ENCODE measurements around the gene RTKN.

RTKN gene

DNA sequence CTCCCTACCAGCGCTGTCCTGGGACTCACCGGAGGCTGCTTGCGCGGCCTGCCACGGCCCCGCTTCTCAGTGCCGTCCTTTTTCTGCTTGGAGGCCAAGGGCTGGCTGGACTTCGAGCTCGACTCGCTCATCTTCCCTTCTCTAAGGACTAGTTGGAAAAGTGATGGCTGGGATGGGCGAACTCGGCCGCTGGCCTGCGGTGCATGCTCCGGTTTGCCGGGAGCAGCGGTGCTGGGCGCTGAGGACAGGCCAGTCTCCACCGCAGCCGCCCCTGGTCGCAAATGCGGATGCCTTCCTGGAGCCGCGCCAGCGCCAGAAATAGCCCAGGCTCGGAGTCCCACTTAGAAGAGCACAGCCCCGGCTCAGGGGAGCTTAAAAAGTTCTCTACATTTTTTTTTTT, 23.4 kb downstream of the RTKN start:
- no peak overlapping the region for H3K4me3 ChIP-seq (ENCODE audit: low read depth, low read length)
- TF ChIP-seq, protein P1, sequence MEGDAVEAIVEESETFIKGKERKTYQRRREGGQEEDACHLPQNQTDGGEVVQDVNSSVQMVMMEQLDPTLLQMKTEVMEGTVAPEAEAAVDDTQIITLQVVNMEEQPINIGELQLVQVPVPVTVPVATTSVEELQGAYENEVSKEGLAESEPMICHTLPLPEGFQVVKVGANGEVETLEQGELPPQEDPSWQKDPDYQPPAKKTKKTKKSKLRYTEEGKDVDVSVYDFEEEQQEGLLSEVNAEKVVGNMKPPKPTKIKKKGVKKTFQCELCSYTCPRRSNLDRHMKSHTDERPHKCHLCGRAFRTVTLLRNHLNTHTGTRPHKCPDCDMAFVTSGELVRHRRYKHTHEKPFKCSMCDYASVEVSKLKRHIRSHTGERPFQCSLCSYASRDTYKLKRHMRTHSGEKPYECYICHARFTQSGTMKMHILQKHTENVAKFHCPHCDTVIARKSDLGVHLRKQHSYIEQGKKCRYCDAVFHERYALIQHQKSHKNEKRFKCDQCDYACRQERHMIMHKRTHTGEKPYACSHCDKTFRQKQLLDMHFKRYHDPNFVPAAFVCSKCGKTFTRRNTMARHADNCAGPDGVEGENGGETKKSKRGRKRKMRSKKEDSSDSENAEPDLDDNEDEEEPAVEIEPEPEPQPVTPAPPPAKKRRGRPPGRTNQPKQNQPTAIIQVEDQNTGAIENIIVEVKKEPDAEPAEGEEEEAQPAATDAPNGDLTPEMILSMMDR (IDR thresholded peaks at IDR 0.05; ENCODE audit: low read depth, low read length, missing control alignments) = no peak
- DNase-seq (ENCODE audit: low read depth) = no peak

DNA sequence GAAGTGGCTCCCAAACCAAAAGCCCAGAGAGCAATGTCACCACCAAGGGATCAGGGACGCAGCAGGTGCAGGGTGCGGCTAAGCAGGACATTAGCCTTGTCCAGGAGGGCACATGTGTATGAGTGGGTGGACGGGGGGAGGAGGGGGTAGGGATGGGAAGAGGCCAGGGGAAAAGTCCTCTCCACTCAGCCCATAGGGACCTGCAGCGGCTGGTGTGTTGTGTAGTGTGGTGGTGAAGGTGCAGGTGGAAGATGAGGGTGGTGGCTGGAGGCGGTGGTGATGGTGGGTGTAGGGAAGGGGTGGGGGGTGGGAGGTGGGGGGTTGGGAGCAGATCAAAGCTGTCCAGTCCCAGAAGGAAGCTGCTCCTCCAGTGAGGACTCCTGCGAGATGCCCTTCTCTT, 24.0 kb downstream of the RTKN start:
- no peak for DNase-seq (ENCODE audit: low read depth)
- H3K4me3 ChIP-seq (ENCODE audit: low read depth, low read length) = no peak overlapping the region
- TF ChIP-seq, protein P1 (IDR thresholded peaks at IDR 0.05; ENCODE audit: low read depth, low read length, missing control alignments) = no peak

DNA sequence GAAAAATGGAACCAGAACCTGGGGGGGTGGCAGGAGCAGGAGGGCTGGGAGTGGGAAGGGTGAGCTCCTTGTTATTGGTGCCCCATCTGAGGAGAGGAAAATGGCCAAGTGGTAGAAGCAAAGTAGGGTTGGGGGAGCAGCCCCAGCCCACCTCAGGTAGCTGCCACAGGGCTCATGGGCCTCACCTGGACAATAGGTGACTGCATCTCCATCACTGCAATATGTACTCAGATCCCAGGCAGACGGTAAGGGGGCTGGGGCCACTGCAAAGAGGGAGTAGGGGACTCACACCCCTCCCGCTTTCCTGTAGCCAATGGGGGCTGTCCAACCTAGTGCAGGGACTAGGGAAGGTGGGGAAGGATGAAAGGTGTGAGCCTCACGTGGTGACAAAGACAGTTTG, 24.5 kb downstream of the RTKN start:
- DNase-seq (ENCODE audit: low read depth) = no peak

DNA sequence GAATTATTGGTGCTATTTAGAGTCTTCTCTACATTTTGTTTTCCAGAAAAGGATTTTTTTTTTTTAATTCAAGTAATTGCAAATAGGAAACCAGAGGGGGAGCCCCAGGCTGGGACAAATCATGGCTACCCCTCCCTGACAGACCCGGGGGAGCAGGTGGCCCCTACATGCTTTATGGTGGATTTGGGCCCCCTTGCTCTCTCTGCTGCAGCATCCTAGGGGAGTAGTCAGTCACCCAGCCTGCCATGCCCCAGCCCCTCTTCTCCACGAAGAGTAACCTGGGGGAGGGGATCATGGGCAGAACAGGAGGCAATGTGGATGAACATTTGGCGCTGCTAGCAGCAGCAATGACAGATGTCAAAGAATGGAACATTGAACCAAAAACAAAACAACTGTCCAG, 25.0 kb downstream of the RTKN start:
- TF ChIP-seq, protein P1 (IDR thresholded peaks at IDR 0.05; ENCODE audit: low read depth, low read length, missing control alignments) = no peak
- no peak for DNase-seq (ENCODE audit: low read depth)

More for the DNA sequence above, 24.5 kb downstream of the RTKN start:
- TF ChIP-seq, protein P1 (IDR thresholded peaks at IDR 0.05; ENCODE audit: low read depth, low read length, missing control alignments) = no peak
- no peak overlapping the region for H3K4me3 ChIP-seq (ENCODE audit: low read depth, low read length)

DNA sequence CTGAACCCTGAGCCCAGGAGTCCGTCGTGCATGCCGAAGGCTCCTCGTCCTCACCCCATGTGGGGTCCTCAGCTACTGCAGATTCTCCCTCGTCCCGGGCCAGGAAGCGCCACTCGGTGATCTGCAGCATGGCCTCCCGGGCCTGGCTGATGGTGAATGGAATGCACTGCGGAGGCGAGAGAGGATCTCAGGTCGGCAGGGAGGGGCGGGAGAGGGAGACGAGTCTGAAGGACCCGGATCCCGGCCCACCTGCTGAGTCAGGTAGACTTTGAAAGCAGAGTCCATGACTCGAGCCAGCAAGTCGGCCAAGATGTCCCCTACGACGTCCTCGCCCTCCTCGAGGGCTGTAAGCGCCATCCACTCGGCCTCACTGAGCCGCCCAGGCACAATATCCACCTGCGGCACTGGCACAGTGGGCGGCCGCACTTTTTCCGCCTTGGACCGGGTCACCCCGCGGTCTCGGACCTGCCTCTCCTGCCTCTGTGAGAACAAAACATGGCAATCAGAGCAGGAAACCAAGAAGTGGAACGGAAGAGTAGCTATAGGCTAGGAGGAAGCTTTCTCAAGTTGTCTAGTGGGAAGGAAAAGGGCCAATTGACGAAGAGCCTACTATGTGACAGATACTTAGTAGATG, 25.9 kb downstream of the RTKN start:
- peak overlapping the region; percentile 55; the same call in 1 of the 2 replicates for H3K4me3 ChIP-seq (ENCODE audit: low read depth, low read length)
- TF ChIP-seq, protein P1 (IDR thresholded peaks at IDR 0.05; ENCODE audit: low read depth, low read length, missing control alignments) = no peak
- no peak for DNase-seq (ENCODE audit: low read depth)

More for the DNA sequence above, 25.0 kb downstream of the RTKN start:
- no peak overlapping the region for H3K4me3 ChIP-seq (ENCODE audit: low read depth, low read length)

DNA sequence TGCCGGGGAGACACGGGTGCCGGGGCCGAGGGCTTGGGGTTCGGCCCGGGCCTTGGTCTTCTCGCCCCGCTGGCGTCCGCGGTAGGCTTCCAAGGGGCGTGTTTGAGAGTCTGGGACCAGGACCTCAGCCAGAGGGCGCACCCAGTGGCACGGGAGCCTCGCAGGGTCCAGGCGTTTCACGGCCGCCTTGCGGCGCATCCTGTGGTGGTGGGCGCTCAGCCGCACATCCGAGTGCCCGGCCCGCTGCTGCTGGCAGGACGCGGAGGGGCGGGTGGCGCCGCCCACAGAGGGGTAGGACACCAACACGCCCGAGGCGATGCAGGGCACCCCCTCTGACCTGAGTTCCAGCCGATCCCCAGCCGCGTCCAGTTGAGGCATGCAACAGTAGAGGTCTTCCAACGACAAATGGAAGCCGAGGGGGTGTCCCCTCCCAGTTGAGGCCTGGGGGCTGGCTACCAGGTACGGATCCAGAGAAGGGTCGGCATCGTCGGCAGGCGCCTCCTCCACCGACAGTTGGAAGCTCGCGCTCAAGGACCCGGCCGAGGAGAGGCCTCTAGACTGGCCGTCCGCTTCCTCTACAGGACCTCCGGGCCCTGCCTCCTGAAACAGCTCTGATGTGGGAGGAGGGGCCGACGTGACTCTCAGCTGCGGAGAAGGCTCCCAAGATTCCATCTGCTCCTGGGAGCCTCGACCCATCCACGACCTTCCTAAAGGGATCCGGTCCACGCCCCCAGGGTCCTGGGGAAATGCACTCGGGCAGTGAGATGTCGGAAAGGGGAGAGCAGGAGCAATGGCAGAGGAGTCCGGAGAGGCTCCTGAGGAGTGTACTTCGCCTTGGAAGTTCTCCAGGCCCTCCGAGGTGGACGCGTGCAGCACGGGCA, 26.6 kb downstream of the RTKN start:
- H3K4me3 ChIP-seq (ENCODE audit: low read depth, low read length) = peak overlapping the region; percentile 55
- no peak for DNase-seq (ENCODE audit: low read depth)

More for the DNA sequence above, 26.6 kb downstream of the RTKN start:
- TF ChIP-seq, protein P1 (IDR thresholded peaks at IDR 0.05; ENCODE audit: low read depth, low read length, missing control alignments) = no peak

Measured in GM12864 (cell line).